Keratinocyte (primary cell): ENCODE data around the gene ZNF212.

Experiments used
- CTCF ChIP-seq, 3 experiments: IDR thresholded peaks in 1 of 3; conservative IDR thresholded peaks in 1 of 3; optimal IDR thresholded peaks in 1 of 3; 2 replicates in 2 of 3; 3 replicates in 1 of 3; pipeline versions ENCODE3 to v1.5.1; 2011; ENCODE audit warnings: low read length in 3 of 3, mild to moderate bottlenecking in 3 of 3, moderate library complexity in 2 of 3, control low read depth in 1 of 3, inconsistent platforms in 1 of 3; ENCODE audit not compliant: insufficient read depth in 2 of 3; ENCODE audit errors: extremely low read depth in 1 of 3
- EZH2 ChIP-seq: IDR thresholded peaks from one replicate; pipeline ENCODE4 v1.6.1; 2012; ENCODE audit warnings: inconsistent platforms, mild to moderate bottlenecking, low read length, moderate library complexity

- TF ChIP-seq CTCF (optimal IDR thresholded peaks at IDR 0.05 in 1 of 3, IDR thresholded peaks at IDR 0.05 in 1 of 3, conservative IDR thresholded peaks at IDR 0.05 in 1 of 3; ENCODE audit: extremely low read depth in 1 of 3, insufficient read depth in 2 of 3, low read length in 3 of 3): no peak
- no peak for TF ChIP-seq EZH2
Measured at GRCh38 chr7:149293338-149293737, 53.9 kb downstream of the ZNF212 start.
